Measurements from ENCODE around the gene MED1.
"Not testable (repeated sequence)": the region's sequence is repeated elsewhere in the genome, so short reads cannot be mapped to it uniquely, and the experiment has no call there.

MED1 gene

DNA sequence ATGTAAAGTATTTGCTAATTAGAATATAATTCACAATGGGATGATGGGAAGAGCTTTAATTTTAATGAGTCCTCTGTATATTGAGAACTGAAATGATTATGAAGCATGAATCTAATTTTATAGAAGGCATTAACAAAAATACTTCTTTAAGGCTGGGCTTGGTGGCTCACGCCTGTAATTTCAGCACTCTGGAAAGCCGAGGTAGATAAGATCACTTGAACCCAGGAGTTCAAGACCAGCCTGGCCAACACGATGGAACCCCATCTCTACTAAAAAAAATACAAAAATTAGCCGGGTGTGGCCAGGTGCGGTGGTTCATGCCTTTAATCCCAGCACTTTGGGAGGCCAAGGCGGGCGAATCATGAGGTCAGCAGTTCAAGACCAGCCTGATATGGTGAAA, 22.2 kb upstream of the MED1 start:
- no peak for DNase-seq (ENCODE audit: extremely low read depth, low read depth)

GRCh38 chr17:39468610-39469009, 17.5 kb upstream of the MED1 start:
- DNase-seq (ENCODE audit: extremely low read depth, low read depth) = not testable (repeated sequence)

More for the DNA sequence above, 22.2 kb upstream of the MED1 start:
- TF ChIP-seq, protein P1, sequence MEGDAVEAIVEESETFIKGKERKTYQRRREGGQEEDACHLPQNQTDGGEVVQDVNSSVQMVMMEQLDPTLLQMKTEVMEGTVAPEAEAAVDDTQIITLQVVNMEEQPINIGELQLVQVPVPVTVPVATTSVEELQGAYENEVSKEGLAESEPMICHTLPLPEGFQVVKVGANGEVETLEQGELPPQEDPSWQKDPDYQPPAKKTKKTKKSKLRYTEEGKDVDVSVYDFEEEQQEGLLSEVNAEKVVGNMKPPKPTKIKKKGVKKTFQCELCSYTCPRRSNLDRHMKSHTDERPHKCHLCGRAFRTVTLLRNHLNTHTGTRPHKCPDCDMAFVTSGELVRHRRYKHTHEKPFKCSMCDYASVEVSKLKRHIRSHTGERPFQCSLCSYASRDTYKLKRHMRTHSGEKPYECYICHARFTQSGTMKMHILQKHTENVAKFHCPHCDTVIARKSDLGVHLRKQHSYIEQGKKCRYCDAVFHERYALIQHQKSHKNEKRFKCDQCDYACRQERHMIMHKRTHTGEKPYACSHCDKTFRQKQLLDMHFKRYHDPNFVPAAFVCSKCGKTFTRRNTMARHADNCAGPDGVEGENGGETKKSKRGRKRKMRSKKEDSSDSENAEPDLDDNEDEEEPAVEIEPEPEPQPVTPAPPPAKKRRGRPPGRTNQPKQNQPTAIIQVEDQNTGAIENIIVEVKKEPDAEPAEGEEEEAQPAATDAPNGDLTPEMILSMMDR (IDR thresholded peaks at IDR 0.05; ENCODE audit: low read depth, low read length) = no peak

GRCh38 chr17:39464639-39465181, 13.6 kb upstream of the MED1 start:
- not testable (repeated sequence) for DNase-seq (ENCODE audit: extremely low read depth, low read depth)

DNA sequence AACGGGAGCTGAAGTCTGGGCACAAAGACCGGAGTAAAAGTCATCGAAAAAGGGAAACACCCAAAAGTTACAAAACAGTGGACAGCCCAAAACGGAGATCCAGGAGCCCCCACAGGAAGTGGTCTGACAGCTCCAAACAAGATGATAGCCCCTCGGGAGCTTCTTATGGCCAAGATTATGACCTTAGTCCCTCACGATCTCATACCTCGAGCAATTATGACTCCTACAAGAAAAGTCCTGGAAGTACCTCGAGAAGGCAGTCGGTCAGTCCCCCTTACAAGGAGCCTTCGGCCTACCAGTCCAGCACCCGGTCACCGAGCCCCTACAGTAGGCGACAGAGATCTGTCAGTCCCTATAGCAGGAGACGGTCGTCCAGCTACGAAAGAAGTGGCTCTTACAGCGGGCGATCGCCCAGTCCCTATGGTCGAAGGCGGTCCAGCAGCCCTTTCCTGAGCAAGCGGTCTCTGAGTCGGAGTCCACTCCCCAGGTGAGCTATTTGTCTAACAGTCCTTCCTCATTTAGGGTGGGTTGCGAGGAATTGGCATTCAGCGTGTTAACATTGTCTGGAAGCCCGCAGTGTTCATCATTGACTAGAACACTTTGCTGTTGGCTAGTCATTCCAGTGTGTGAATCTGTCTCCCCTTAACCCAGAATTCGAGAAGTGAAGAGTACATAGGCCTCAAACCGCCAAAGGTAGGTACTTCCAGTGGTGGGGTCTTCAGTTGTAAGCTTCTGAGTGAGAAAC, 11.7 kb upstream of the MED1 start:
- no peak for DNase-seq (ENCODE audit: extremely low read depth, low read depth)
- TF ChIP-seq, protein P1 (IDR thresholded peaks at IDR 0.05; ENCODE audit: low read depth, low read length) = no peak

GRCh38 chr17:39461926-39462569, 11.0 kb upstream of the MED1 start:
- no peak for DNase-seq (ENCODE audit: extremely low read depth, low read depth)
- TF ChIP-seq, protein P1 (IDR thresholded peaks at IDR 0.05; ENCODE audit: low read depth, low read length) = no peak

DNA sequence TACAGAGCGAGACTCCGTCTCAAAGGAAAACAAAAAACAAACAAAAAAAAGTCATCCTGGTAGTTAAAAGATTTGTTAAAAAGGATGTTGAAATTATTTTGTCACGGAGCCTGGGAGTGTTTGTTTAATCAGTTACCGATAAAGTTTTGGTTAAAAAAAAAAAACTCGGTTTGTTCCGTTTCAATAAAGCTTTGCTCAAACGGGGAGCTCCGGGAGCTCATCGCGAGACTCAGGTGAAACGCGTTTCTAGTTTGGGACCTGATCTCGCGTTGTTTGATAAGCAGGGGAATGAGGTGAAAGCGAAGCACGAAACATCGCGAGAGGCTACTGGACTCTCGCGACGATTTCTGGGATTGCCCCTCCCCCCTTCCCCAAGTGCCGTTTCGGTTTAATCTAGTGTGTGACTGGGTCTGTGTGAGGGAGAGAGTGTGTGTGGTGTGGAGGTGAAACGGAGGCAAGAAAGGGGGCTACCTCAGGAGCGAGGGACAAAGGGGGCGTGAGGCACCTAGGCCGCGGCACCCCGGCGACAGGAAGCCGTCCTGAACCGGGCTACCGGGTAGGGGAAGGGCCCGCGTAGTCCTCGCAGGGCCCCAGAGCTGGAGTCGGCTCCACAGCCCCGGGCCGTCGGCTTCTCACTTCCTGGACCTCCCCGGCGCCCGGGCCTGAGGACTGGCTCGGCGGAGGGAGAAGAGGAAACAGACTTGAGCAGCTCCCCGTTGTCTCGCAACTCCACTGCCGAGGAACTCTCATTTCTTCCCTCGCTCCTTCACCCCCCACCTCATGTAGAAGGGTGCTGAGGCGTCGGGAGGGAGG, 10.3 kb upstream of the MED1 start, which contains the start of gene CDK12:
Gene CDK12, plus strand, starts transcription at position 374 of the 813 bp plus-strand sequence. CDS start 586 bp downstream, outside the sequence.
- TF ChIP-seq, protein P1 (IDR thresholded peaks at IDR 0.05; ENCODE audit: low read depth, low read length) = no peak
- DNase-seq (ENCODE audit: extremely low read depth, low read depth) = peak; percentile 99

DNA sequence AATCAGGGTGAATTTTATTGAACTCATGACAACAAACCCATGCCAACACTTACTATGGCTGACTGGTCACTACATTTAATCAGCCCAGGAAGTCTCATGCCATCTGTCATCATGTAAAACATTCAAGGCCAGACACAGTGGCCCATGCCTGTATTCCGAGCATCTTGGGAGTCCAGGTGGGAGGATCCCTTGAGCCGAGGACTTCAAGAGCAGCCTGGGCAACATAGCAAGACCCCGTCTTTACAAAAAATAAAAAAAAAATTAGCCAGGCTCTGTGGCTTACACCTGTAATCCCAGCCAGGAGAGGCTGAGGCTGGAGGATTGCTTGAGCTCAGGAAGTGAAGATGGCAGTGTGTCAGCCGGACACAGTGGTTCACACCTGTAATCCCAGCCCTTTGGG, 4.9 kb upstream of the MED1 start:
- DNase-seq (ENCODE audit: extremely low read depth, low read depth) = no peak
- TF ChIP-seq, protein P1 (IDR thresholded peaks at IDR 0.05; ENCODE audit: low read depth, low read length) = no peak

GRCh38 chr17:39450051-39450450, 1.0 kb downstream of the MED1 start:
- no peak for DNase-seq (ENCODE audit: extremely low read depth, low read depth)
- TF ChIP-seq, protein P1 (IDR thresholded peaks at IDR 0.05; ENCODE audit: low read depth, low read length) = no peak
